ENCODE results near the gene ZNF75A.
"Not testable (repeated sequence)": the region's sequence is repeated elsewhere in the genome, so short reads cannot be mapped to it uniquely, and the experiment has no call there.

ZNF75A gene

DNA sequence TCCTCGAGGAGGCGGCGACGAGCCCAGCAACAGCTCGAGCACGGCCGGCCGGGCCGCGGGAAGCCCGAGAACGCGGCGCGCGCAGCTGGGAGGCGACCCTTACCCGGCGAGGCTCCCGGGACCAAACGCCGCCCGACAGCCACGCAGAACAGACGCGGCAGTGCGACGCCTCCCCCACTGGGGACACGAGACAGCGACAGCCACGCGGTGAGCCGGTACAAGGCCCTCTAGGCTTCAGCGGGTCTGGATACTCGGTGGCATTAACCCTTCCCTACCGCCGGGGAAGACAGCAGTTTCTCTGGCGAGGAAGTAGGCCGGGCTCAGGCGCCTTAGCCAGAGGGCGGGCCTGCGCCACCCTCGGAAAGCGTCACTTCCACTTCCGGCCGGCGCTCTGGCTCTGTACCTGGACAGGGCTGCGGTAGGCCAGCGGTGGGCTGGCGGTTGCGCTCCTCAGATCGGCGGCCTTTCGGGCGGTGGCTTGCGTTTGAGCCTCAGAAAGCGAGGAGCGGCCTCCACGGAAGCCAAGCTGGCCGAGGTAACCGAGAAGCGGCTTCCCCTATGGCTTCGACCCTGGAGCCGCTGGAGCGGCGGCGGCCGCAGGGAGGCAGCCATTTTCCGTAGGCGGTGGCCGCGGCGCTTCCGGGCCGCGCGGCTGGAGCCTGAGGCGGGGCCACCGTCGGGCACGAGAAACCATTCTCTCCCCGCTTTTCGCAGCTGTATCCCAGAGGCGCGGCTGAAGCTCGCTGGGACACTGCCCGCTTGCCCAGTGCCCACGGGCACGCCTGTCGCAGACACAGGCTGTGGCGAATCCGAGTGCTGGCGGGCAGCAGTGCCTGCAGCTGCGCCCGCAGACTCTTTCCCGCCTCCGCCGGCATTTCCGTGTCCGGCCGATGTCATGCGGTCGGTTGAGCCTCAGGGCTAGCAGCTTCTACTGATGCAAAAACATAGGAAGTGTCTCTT lies at the start of gene ZNF75A, which contains the start of gene TIGD7:
Gene ZNF75A (plus strand): TSS at position 389 of the 960 bp plus-strand sequence. CDS start 2,932 bp downstream, outside the sequence.
Gene TIGD7 (minus strand): TSS at position 322 of the 960 bp plus-strand sequence. CDS start 4,816 bp downstream, outside the sequence.
- peak; percentile 87 to 90 for DNase-seq

- peak in 1 of 2 donors; percentile 39 for DNase-seq
These were observed 49.0 kb upstream of the ZNF75A start, which contains the start of gene MEFV for GRCh38 chr16:3256146-3256865. Gene MEFV (minus strand): TSS chr16:3256633. CDS start chr16:3256587, 46 bp downstream.

DNA sequence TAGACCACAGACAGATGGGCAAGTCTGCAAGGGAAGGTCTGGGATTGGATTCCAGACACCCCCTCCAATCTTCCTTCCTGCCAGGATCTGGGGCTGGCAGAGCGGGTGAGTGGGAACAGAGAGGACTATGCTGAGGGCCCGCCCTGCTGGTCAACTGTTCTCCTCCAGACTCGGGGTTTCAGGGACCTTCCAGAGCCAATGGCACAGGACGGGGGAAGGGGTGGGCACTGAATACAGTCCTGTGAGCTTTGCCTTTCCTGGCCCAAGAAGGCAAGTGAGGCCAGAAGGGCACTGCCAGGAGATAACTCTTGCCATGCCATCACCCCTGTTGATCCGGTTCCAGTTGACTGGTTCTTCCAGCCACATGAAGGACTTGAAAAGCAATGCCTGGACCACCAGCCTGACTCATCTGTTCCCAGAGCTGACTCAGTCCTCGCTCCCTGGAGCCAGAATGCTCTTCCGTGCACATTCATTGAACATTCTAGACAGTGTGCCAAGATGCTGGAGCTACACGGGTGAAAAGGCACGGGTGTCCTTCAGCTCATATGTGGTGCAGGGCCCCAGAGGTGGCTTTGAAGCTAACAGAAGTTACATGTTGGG lies 48.3 kb upstream of the ZNF75A start:
- no peak for DNase-seq

- no peak for DNase-seq
These were observed 45.5 kb upstream of the ZNF75A start for GRCh38 chr16:3259836-3260235.

DNA sequence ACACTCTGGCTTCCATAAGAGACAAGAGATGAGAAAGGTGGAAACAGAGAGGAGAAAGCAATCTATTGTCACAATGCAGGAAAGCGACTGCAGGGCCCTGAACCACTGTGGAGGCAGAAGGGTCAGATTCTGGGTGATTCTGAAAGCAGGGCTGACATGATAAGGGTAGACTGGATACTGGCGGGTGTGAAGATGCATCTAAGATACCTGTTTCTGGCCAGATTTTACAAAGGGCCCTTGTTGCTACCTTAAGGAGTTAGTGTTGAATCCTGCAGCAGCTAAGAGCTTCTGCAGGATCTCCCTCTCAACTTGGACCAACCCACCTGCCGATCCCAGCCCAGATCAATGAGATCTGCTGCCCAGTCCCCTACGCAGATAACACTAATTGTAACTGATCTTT lies 42.8 kb upstream of the ZNF75A start:
- no peak for DNase-seq

- peak; percentile 97 to 98 for DNase-seq
These were observed 40.9 kb upstream of the ZNF75A start for GRCh38 chr16:3264137-3265036.

DNA sequence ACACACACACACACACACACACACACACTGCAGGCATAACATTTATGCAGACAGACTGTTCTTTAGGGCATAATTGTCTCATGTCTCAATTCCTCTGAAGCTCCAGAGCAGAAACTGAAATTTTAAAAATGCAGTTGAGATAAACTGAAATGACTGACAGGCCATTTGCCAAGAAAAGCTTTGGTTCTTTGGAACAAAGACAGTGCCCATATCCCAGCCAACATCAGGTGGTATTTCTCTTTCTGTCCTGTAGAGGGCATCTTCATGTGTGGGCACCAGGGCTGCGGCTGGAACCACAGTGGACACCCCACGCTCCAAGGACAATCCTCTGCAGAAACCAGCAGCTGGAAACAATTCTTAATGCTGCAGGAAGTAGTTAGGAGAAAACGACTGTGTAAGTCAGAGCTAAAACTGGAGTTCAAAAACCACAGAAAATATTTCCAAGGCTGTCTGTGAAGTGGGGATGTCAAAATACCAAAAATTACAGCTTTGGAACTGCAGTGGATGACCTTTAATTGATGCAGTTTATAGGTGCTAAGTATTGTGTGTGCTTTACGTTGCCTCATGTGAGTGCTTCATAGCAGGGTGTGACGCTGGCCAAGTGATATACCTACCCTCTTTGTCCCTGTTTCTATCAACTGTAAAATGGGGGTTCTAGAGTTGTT lies 38.3 kb upstream of the ZNF75A start:
- peak in 1 of 2 donors; percentile 44 for DNase-seq

DNA sequence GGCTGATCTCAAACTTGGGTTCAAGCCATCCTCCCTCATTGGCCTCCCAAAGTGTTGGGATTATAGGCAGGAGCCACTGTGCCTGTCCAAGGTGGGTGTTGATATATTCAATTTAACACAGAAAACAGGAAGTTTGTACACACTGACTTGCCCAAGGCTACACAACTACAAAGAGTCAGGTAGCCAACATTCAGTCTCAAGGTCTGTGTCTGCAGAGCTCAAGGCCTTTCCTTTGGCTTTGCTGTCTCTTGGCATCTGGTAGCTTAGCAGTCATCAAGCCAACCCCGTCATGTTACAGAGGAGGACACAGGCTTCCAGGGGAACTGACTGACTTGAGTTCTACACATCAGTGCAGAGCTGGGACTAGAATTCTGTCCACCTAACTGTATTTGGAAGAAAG lies 37.0 kb upstream of the ZNF75A start:
- no peak for DNase-seq

GRCh38 chr16:3270718-3271117 lies 34.6 kb upstream of the ZNF75A start:
- not testable (repeated sequence) for DNase-seq

- DNase-seq = not testable (repeated sequence)
These were observed 34.0 kb upstream of the ZNF75A start for GRCh38 chr16:3271281-3271680.

- no peak for DNase-seq
These were observed 30.8 kb upstream of the ZNF75A start for GRCh38 chr16:3274490-3274889.

GRCh38 chr16:3274947-3275346 lies 30.4 kb upstream of the ZNF75A start:
- no peak for DNase-seq

GRCh38 chr16:3276679-3277078 lies 28.6 kb upstream of the ZNF75A start:
- DNase-seq = no peak

GRCh38 chr16:3281222-3281820 lies 24.0 kb upstream of the ZNF75A start:
- no peak for DNase-seq

- DNase-seq = no peak
These were observed 23.1 kb upstream of the ZNF75A start for GRCh38 chr16:3282103-3282729.

DNA sequence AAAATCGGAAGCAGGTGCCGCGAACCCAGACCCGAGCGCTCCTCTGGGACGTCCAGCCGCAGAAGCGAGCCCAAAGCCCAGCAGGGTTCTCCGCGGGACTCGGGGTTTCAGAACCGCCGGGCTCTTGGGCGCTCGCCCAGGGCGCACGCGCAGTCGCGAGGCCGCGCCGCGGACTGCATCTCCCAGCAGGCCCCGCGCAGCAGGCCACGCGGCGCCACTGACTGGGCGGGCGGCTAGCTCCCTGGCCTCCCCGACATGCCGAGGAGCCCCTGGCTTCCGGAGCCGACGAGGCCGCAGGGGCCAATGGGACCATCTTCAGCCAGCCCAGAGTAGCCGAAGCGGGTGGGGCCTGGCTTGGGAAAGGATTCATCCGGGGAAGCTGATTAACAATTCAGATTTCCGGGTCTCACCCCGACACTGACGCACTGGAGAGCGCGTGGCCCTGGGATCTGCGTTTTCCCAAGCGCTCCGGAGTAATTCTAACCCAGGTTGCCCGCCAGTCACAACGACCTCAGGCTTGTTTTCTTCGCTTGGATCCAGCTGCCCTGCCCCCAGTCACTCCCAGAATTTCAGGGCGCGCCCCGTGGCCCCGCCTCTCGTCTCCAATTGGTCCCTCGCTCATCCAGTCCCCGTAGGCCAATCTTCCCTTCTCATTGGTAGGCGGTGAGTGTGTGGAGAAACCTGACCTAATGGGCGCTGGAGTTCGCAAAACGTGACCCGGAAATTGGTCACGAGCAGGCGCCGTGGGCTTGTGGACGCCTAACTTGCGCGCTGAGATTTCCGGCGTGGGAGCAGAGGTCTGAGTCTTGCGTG lies 22.4 kb upstream of the ZNF75A start, which contains the start of gene ZNF263:
Gene ZNF263 (plus strand): TSS at position 762 of the 813 bp plus-strand sequence. CDS start 328 bp downstream, outside the sequence.
- peak; percentile 95 to 96 for DNase-seq

GRCh38 chr16:3283543-3284447 lies 21.5 kb upstream of the ZNF75A start:
- no peak for DNase-seq

DNA sequence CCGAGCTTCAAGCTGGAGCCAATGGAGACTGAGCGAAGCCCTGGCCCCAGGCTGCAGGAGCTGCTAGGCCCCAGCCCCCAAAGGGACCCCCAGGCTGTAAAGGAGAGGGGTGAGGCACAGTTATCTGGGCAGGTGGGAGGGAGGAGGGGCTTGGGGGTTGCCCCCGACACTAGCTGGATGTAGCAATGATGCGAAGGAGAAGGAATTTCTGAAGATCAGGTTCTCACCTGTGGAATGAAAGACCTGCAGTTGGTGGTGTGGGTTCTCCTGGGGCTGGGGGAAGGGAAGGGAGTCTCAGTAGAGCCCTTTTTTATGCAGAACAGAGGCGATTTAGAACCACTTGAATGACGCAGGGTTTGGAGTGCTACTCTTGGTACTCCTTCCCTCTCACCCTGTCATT lies 20.2 kb upstream of the ZNF75A start:
- DNase-seq = no peak
